HG02571 (cell line): ENCODE measurements around the gene POLD4.
A peak's percentile ranks its signal among the peaks of the same experiment; 100 is the strongest.
"Not testable (repeated sequence)": the region's sequence is repeated elsewhere in the genome, so short reads cannot be mapped to it uniquely, and the experiment has no call there.

Experiments used
- ATAC-seq: cut with Tn5 transposase; IDR thresholded peaks from one replicate; pipeline ENCODE4 v1.9.1; 2021; ENCODE audit warnings: mild to moderate bottlenecking, moderate library complexity; ENCODE audit not compliant: unreplicated experiment

The POLD4 gene

DNA sequence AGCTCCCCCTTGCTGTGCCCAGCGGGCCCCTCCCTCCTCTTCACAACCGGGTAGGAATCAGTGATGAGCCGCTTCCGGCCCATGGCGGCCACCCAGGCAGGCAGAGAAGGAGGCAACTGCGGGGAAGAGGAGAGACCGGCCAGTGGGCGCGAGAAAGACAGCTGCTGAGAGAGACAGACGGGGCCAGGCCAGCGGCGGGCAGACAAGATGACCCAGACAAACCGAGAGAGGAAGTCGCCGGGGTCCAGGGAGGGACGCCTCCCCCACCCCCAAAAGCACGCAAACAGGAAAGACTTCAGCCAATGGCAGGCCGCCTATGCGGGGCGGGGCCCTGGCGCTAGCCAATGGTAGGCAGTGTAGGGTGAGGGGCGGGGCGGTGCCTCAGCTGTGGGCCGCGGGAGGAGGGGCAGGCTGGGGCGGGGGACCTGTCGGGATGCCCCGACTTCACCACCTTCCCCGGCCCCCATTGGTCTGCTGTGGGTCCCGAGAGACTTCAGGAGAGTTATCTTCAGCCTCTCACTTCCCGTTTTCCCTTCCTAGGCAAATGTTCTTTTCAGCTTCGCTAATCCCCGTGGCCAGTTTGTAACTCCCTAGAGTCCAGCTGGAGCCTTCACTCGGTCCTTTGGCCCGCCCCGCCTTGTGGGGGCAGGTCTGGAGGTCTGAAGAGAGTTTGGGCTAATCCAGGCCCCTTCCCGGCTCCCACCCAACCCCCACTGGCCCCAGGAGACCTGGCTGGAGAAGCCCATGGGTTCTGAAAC lies at the start of gene POLD4:
POLD4 (minus strand) TSS at position 230 of the 758 bp plus-strand sequence; CDS start at position 83, 147 bp downstream.
- peak; percentile 77 for ATAC-seq

DNA sequence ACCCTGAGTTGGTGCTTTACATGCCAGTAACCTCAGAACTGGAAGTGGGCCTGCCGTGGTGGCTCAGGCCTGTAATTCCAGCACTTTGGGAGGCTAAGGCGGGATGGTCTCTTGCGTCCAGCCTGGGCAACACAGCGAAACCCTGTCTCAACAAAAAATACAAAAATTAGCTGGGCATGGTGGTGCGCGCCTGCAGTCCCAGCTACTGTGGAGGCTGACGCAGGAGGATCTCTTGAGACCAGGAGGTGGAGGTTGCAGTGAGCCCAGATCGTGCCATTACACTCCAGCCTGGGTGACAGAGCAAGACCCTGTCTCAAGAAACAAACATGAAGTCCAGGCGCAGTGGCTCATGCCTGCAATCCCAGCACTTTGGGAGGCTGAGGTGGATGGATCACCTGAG lies 49.7 kb upstream of the POLD4 start:
- not testable (repeated sequence) for ATAC-seq

DNA sequence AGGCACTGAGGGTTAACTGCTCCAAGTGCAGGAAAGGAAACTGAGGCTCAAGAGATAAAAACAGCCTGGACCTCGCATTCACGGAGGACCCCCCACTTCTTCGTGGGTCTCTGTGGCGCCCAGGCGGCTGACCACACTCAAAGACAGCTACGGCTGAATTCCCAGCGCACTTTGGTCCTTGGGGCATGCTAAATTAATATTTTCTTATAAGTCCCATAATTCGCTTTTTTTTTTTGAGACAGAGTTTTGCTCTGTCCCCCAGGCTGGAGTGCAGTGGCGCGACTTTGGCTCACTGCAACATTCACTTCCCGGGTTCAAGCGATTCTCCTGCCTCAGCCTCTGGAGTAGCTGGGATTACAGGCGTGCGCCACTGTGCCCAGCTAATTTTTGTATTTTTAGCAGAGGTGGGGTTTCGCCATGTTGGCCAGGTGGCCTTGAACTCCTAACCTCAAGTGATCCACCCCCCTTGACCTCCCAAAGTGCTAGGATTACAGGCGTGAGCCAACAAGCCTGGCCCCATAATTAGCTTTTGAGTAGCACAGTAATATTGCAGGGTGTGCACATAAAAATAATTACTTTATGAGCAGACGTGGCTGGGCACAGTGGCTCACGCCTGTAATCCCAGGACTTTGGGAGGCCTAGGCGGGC lies 49.0 kb upstream of the POLD4 start:
- ATAC-seq, result not testable (repeated sequence)

DNA sequence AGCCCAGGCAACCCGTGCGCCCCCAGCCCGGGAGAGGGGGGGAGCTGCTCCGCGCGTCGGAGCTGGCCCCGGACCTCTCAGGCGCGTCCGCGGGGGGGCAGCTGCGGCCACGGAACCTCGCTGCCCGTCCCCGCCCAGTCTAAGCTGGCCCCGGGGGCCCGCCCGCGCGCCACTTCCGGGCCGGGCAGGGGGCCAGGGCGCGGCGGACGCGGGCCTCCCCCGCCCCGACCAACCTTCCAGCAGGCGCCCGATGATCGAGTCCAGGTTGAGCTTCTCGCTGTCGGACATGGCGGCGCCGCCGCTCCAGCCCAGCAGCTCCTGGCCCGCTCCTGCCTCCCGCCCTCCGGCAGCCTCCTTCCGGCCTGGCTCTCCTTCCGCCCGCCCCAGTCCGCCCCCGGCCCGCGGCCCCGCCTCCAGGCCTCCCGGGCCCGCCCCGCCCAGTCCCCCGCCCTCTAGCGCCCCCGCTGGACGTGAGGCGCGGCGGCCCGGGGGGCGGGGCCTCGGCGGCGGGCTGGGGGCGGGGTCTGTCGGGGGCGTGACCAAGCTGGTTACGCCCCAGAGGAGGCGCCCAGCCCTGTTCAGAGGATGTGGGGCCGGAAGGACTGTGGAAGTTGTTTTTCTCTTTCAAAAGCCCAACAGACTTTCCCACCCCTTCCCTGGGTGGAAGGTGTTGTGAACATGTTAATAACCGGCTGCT lies 48.3 kb upstream of the POLD4 start, which contains the start of gene PPP1CA:
PPP1CA (minus strand) TSS at position 364 of the 697 bp plus-strand sequence; CDS start at position 288, 76 bp downstream.
- peak; percentile 58 for ATAC-seq

DNA sequence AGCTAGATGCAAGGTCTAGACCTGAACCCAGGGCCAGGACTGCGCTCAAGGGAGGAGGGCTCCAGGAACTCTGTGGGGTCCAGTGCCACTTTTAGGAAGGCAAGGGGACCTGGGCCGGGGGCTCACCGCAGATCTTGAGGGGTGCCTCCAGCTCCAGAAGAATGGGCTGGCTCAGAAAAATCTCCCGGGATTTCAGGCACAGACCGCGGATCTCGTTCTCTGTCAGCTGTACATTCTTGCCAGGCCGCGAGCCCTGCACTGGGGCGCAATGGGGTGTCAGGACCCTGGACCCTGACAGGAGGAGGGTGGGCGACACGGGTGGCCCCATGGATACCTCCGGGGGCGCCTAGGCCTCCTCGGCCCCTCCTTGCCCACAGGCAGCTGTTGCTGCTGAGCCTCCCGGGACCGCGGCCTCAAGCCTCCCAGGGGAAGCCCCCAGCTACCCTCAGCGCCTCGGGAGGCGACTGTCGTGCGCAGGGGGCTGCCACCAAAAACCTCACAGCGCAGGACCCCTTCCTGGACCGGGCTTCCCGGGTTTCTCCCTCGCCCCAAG lies 47.7 kb upstream of the POLD4 start:
- peak; percentile 24 for ATAC-seq

DNA sequence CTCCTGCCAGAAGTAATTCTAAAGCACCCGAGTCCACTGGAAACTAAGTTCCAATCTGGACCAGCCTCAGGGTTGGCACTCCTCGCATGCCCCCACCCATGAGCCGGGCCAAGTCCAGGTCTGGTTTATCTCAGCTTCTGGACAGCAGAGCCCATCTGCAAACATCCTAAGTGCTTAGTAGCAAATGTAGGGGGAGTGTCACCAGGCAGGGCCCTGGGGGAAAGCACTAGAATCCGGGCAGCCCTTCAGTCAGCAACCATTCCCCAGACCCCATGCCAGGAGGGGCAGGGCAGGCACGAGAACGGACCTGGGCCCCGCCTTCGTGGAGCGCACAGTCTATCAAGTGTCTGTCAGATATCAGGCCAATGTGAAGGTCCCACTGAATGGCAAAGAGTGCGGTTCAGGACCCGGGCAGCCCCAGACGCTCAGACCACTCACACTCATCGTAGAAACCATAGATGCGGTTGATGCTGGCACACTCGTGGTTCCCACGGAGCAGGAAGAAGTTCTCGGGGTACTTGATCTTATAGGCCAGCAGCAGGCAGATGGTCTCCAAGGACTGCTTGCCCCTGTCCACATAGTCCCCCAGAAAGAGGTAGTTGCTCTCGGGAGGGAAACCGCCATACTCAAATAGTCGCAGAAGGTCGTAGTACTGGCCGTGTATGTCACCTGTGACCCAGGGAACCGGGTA lies 47.0 kb upstream of the POLD4 start:
- ATAC-seq, result no peak

DNA sequence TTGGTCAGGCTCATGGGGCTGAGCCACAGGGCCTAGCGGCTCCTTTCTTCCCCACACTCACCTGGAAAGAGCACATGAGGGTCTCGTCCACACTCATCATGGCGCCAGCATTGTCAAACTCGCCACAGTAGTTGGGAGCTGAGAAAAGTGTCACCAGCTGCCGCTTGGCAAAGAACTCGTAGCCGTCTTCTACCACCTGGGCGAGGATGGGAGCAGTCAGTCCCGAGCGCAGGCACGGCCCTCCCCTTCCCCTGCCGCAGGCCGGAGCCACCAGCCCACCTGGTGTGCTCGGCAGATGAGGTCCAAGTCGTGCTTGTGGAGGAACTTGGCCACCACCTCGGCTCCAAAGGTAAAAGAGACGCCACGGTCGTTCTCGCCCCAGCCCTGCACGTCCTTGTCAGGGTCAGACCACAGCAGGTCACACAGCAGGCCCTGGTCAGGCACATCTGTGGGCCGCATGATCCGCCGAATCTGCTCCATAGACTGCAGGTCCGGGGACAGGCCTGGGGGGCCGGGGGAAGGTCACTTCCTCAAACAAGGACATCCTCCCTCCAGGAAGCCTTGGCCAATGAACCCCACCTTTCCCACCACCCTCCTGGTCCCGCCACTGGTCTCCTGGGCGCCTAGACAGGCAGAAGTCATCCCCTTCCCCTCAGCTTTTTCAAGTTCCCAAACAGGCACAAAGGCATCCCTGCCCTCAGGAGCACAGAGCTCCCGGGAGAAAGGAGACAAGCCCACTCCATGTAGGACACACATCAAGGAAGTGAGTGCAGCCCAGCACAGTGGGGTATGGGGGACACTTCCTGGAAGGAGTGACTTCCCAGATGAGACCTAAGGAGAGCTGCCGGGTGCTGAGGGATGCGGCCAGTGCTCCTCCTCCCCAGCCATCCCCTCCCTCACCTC lies 45.6 kb upstream of the POLD4 start:
- no peak for ATAC-seq

DNA sequence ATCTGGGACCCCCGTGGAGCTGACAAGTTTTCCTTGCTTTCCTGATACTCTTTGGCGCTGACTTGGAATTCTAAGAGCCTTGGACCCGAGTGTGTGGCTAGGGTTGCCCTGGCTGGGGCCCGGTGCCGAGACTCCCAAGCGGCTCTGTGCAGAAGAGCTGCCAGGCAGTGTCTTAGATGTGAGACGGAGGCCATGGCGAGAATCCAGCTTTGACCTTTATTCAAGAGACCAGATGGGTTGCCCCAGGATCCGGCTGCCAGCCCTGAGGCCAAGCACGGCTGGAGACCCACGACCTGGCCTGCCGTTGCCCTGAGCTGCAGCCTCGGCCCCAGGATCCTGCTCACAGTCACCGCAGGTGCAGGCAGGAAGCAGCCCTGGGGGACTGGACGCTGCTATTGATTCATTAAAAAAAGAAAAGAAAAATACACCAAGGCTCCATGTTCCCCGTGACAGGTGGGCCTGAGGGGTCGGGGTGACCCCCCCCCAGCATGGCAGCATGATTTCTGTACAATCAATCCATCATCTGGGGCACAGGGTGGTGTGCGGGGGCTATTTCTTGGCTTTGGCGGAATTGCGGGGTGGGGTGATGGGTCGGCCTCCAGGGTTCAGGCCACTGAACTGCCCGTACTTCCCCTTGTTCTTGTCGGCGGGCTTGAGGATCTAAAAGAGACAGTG lies 44.8 kb upstream of the POLD4 start:
- ATAC-seq, result no peak

DNA sequence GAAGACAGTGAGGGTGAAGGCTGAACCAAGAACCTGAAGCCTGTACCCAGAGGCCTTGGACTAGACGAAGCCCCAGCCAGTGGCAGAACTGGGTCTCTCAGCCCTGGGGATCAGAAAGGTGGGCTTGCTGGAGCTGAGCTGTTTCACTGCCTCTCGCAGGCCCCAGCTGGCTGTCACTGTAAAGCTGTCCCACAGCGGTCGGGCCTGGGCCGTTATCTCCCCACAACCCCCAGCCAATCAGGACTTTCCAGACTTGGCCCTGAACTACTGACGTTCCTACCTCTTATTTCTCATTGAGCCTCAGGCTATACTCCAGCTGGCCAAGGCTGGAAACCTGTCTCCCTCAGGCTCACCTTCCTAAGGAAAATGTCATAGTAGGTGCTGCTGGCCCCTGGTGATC lies 44.2 kb upstream of the POLD4 start:
- no peak for ATAC-seq

DNA sequence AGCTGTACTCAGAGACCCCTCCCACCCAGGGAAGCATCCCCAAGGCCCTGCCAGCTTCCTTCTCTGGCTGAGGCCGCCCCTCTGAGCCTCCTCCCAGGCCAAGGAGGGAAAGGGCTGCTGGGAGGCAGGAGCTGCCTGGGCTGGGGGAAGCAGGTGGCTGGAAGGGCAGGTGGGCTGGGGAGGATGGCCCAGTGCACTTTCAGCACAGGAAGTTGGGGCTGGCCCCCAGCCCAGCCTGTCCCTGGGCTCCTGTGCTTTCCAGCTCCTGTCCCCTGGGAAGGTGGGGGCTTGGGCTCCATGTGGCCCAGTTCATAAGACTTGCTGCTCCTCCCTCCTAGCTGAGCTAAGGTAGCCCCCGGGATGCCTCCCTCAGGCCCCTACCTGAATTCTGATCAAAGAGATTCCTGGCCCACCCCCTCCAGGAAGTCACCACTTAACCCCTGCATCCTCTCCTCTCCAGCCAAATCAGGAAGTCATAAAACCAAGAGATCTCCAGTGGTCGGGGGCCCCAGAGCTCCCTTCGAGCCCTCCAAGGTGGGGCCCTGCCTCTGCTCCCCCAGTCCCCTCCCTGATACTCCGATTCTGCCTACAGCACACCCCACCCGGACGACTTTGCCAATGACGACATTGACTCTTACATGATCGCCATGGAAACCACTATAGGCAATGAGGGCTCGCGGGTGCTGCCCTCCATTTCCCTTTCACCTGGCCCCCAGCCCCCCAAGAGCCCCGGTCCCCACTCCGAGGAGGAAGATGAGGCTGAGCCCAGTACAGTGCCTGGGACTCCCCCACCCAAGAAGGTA lies 43.4 kb upstream of the POLD4 start:
- ATAC-seq, result no peak

DNA sequence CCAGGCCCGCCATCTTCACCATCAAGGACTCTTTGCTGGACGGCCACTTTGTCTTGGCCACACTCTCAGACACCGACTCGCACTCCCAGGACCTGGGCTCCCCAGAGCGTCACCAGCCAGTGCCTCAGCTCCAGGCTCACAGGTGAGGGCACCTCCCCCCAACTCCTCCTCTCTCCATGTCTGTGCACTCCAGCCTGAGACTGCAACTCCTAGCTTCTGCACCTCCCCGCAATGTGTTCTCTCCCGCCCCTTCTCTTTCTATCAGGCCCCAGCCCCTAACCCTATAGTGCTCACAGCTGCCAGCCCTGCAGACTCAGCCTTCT lies 42.9 kb upstream of the POLD4 start:
- ATAC-seq, result no peak

DNA sequence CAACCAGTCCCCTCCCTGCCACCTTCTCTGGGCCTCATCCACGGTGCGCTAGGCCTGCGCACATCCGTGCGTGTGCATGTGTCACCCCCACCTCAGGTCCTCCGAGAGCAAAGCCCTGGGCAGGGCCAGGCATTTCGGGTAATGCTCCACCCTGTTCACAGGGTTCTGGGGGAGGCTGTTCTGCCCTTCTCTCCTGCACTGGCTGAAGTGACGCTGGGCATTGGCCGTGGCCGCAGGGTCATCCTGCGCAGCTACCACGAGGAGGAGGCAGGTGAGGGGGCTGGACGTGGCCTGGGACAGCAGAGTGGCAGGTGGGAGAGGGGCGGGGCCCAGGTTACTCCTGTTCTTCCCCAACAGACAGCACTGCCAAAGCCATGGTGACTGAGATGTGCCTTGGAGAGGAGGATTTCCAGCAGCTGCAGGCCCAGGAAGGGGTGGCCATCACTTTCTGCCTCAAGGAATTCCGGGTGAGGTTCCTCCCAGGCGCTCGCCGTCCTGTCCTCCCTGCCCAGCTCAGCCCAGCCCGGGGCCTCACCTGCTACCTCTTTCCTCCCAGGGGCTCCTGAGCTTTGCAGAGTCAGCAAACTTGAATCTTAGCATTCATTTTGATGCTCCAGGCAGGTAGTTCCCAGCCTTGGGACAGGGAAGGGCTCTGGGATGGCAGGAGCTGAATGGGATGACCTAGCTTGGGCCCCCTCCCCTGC lies 42.4 kb upstream of the POLD4 start:
- no peak for ATAC-seq

DNA sequence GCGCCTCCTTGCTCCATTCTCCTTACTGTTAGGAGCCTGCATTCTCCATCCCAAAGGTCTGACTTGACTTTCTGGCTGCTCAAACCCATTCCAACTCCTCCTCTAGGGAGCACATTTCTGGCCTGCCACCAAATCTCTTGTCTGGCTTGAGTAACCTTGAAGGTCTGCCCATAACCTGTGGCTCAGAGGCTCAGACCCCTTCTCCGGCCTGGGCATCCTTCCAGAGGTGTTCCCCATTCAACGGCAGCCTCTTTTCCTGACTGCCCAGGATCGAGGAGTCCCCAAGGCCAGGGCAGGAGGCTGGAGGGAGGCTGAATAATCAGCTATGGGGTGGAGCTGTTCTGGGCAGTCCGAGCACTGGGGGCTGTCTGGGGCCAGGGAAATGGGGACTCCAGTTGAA lies 40.6 kb upstream of the POLD4 start:
- no peak for ATAC-seq

DNA sequence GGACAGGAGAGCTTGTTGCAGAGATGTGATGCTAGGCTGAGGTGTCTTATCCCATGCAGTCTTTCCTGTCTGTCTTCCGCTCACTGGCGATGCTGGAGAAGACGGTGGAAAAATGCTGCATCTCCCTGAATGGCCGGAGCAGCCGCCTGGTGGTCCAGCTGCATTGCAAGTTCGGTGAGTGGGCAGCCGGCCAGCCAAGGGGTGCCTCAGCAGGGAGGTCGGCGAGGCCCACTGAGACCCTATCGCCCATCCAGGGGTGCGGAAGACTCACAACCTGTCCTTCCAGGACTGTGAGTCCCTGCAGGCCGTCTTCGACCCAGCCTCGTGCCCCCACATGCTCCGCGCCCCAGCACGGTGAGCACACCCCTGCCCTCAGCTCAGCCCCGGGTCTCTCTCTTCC lies 40.1 kb upstream of the POLD4 start:
- no peak for ATAC-seq

DNA sequence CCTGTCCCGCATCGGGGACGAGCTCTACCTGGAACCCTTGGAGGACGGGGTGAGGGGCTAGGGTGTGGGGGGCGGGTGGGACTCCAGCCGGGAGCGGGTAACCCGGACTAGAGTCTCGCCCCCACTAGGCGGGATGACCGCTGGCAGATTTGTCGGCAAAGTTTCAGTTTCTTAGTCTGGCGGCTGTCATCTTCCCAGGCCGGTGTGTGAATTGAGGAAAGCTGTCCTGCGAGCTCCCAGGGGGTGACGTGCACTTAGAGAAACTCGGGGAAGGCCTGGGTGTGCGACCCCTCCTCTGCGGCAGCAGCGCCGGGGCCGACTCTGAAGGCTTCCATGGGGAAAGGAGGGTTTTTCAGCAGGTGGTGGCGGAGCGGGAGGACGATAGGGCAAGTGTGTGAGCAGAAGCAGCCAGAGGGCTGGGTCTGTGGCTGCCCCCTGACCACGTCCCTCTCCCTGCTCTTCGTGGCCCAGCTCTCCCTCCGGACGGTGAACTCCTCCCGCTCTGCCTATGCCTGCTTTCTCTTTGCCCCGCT lies 38.9 kb upstream of the POLD4 start:
- no peak for ATAC-seq

DNA sequence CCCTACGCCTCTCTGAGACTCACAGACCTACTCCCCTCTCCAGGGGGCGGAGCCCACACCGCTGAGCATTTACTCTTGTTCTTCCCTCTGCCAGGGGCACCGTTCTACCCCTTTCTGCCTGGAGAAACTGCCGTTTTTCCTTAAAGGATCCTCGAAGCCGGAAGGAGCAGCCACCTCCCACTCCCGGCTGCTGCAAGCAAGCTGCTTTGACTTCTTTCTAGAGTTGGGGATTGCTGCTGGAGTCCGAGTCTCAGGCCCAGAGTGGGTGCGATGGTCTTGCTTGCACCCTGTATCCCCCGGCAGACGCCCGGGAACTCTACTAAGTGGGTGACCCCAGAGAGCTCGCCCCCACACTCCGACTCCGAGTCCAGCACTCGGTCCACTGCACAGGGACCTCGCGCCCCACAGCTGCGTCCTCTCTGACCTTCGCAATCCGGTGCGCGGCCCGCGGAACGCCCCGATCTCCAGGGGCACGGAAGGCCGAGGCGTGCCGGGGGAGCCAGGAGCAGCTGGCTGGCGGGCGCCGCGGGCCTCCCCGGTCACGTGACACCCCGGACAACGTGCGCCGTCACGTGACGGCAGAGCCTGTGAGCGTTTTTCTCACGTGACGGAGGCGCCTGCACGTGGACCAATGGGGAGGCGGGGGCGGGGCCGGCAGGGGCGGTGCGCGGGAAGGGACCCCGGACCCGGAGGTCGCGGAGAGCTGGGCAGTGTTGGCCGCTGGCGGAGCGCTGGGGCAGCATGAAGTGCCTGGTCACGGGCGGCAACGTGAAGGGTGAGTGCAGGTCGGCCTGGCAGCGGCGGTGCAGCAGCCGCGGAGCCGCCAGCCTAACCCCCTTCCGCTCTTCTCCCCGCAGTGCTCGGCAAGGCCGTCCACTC lies 38.2 kb upstream of the POLD4 start, which contains the start of gene RAD9A:
RAD9A (plus strand) TSS at position 683 of the 879 bp plus-strand sequence; CDS start at position 742, 59 bp downstream.
- ATAC-seq, result peak; percentile 61

DNA sequence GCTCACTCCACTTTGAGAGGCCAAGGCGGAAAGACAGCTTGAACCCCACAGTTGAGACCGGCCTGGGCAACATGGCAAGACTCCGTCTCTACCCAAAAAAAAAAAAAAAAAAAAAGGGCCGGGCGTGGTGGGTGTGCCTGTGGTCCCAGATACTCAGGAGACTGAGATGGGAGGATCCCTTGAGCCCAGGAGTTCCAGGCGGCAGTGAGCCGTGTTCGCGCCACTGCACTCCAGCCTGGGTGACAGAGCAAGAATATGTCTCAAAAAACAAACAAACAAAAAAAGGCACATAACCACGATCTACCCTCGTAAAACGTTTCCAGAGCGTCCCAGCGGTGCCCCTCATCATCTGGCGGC lies 37.6 kb upstream of the POLD4 start:
- ATAC-seq, result no peak
